ENCODE measurements around the gene RNFT1.
A peak's percentile ranks its signal among the peaks of the same experiment; 100 is the strongest.
"Not testable (repeated sequence)": the region's sequence is repeated elsewhere in the genome, so short reads cannot be mapped to it uniquely, and the experiment has no call there.

Gene RNFT1, protein sequence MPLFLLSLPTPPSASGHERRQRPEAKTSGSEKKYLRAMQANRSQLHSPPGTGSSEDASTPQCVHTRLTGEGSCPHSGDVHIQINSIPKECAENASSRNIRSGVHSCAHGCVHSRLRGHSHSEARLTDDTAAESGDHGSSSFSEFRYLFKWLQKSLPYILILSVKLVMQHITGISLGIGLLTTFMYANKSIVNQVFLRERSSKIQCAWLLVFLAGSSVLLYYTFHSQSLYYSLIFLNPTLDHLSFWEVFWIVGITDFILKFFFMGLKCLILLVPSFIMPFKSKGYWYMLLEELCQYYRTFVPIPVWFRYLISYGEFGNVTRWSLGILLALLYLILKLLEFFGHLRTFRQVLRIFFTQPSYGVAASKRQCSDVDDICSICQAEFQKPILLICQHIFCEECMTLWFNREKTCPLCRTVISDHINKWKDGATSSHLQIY

DNA sequence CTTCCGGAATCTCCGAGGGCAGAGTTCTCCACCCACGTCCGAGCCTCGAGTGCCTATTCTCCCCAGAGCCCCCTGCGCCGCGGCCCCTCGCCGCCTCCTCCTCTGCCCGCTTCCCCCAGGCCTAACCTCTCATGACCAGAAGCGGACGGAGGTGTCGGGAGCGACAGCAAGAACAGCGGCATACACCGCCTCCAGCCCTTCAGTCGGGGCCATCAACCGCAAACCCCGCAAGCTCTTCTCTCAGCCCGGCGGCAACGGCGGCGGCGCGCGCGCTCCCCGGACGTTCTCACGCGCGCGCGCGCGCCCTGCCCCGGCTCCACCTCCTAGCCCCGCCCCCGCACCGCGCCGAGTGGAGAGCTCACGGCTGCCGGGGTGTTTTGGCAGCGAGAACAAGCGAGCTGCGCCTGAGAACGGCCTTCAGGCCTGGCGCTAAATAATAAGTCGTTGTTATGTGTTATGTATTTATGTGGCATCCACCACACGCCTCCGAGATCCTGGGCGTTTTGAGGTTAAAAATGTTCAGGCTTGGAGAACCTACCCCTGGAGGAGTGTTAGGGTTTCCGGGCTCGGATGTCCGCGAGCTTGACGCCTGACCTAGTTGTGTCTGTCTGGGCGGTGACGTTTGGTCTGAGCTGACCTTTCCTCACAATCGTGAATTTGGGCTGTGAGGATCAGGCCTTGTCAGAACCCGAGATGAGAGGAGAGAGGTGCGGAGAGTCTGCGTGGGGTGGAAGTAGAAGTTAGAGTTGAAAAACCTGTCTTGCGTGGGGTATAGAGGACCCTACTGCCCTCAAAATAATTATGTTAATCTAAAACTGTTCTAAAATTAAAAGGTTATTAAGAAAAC lies at the start of gene RNFT1:
TSS of gene RNFT1 (minus strand) at position 259 of the 847 bp plus-strand sequence. CDS start at position 182, 77 bp downstream.
- peak; percentile 83 to 89 for DNase-seq (ENCODE audit: low read depth in 2 of 2, low spot score in 1 of 2)

DNA sequence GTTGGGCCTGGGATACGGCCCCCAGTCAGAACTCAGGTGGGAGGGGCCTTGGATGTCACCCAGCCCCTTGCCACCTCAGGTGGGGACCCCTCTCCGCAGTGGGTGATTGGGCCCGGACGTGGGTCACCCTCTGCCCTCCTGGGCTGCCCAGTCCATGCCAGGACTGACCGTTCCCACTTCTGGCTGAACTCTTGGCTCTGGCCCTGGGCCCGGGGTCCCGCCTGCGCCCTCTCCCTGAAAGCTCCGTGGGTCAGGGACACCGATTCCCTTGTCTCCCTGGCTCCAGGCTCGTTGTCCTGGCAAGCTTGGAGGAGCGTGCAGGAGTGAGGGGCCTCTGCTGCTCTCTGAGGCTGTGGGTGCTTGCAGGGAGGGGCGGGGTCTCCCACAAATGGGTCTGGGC lies 44.8 kb upstream of the RNFT1 start:
- DNase-seq (ENCODE audit: low read depth in 2 of 2, low spot score in 1 of 2) = not testable (repeated sequence)

GRCh38 chr17:60008377-60008776 lies 43.8 kb upstream of the RNFT1 start:
- not testable (repeated sequence) for DNase-seq (ENCODE audit: low read depth in 2 of 2, low spot score in 1 of 2)

- DNase-seq (ENCODE audit: low read depth in 2 of 2, low spot score in 1 of 2) = no peak
Observed at GRCh38 chr17:60006160-60006559, 41.6 kb upstream of the RNFT1 start.

GRCh38 chr17:60004561-60004960 lies 40.0 kb upstream of the RNFT1 start:
- DNase-seq (ENCODE audit: low read depth in 2 of 2, low spot score in 1 of 2) = not testable (repeated sequence)

DNA sequence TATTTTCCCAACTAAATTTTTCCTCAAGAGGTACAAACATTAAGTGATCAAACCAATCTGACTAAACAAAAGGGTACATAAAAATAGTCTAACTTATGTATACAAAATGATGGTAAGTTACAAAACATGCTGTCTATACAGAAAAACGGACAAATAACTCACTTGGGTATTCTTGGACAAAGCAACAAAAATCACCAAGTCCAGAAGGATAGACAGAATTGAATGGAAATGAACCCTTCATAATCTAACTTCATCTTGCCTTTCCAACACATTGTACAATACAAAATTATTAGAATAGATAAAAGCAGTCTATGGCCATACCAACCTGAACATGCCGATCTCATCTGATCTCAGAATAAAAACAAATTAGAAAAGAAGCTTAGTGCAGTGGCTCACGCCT lies 37.9 kb upstream of the RNFT1 start:
- DNase-seq (ENCODE audit: low read depth in 2 of 2, low spot score in 1 of 2) = not testable (repeated sequence)

GRCh38 chr17:59996608-59997007 lies 32.1 kb upstream of the RNFT1 start:
- not testable (repeated sequence) for DNase-seq (ENCODE audit: low read depth in 2 of 2, low spot score in 1 of 2)

DNA sequence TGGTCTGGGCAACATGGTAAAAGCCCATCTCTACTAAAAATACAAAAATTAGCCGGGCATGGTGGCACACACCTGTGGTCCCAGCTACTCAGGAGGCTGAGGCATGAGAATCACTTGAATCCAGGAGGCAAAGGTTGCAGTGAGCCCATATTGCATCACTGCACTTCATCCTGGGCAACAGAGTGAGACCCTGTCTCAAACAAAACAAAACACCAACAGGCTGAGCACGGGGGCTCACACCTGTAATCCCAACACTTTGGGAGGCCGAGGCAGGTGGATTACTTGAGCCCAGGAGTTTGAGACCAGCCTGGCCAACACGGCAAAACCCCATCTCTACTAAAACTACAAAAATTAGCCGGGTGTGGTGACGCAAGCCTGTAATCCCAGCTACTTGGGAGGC lies 10.6 kb upstream of the RNFT1 start:
- not testable (repeated sequence) for DNase-seq (ENCODE audit: low read depth in 2 of 2, low spot score in 1 of 2)

- not testable (repeated sequence) for DNase-seq (ENCODE audit: low read depth in 2 of 2, low spot score in 1 of 2)
Observed at GRCh38 chr17:59973483-59973882, 8.9 kb upstream of the RNFT1 start.

- no peak for DNase-seq (ENCODE audit: low read depth in 2 of 2, low spot score in 1 of 2)
Observed at GRCh38 chr17:59972778-59973177, 8.2 kb upstream of the RNFT1 start.

DNA sequence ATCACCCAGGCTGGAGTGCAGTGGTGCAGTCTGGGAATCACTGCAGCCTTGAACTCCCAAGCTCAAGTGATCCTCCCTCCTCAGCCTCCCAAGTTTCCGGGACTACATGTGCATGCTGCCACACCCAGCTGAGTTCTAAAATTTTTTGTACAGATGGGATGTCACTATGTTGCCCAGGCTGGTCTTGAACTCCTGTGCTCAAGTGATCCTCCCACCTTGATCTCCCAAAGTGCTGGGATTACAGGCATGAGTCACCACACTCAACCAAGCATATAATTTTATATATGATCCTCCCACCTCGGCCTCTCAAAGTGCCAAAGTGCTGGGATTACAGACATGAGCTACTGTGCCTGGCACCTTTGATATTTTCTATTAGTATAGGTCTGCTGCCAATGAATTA lies 7.2 kb upstream of the RNFT1 start:
- not testable (repeated sequence) for DNase-seq (ENCODE audit: low read depth in 2 of 2, low spot score in 1 of 2)

GRCh38 chr17:59963738-59964481 lies 630 bp downstream of the RNFT1 start:
- DNase-seq (ENCODE audit: low read depth in 2 of 2, low spot score in 1 of 2) = peak; percentile 13 to 18

DNA sequence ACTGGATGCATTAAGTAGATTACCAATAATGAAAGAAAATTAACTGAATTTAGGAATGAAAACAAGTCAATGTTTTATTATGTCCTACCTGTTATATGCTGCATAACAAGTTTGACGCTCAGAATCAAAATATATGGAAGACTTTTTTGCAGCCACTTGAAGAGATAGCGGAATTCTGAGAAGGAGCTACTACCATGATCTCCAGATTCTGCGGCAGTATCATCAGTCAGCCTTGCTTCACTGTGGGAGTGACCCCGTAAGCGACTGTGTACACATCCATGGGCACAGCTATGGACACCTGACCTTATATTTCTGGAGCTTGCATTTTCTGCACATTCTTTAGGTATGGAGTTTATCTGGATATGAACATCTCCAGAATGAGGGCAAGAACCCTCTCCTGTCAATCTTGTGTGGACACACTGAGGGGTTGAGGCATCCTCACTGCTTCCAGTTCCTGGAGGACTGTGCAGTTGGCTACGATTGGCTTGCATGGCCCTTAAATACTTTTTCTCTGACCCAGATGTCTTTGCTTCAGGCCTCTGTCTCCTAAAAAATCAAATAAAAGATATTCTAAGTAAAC lies 1.7 kb downstream of the RNFT1 start:
- no peak for DNase-seq (ENCODE audit: low read depth in 2 of 2, low spot score in 1 of 2)

DNA sequence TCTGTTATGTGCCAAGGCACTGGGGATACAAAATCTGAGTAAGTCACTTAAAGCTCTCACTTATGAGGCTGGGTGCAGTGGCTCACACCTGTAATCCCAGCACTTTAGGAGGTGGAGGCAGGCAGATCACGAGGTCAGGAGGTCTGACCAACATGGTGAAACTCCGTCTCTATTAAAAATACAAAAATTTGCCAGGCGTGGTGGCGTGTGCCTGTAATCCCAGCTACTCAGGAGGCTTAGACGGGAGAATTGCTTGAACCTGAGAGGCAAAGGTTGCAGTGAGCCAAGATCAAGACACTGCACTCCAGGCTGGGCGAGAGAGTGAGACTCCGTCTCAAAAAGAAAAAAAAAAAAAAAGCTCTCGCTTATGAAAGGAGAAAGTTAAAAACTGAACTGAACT lies 5.0 kb downstream of the RNFT1 start:
- DNase-seq (ENCODE audit: low read depth in 2 of 2, low spot score in 1 of 2) = not testable (repeated sequence)

DNA sequence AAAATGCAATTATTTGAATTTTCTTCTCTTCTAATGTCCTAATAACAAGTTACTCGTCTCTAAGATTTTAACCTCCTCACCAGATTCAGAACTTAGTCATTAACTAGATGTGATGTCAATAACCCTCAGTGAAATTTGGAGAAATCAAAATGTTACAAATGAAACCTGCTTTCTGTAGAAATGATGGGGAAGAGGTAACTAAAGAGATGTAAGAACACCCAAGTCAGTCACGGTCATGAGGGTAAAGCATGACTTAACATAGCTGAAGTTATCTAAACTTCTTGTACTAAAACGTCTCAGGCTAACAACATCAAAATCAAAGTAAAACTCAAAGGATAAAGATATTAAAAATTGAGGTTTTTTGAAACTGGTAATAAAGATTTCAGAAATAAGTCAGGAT lies 9.7 kb downstream of the RNFT1 start:
- no peak for DNase-seq (ENCODE audit: low read depth in 2 of 2, low spot score in 1 of 2)

DNA sequence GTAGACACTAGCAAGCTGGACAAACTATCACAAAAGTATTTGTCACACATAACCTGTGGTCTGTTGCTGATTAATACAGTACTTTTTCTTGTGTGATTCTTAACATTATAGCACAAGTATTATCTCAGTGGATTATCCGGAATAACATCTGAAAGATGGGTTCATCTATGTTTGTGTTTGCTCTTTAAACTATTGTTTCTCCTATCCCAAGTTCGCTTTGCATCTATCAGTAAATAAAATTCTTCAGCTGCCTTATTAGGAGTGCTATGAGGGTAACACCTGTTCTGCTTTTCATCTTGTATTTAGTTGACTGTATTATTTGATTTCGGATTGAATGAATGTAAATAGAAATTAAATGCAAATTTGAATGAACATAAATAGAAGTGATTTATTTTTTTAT lies 14.5 kb downstream of the RNFT1 start:
- no peak for DNase-seq (ENCODE audit: low read depth in 2 of 2, low spot score in 1 of 2)

- DNase-seq (ENCODE audit: low read depth in 2 of 2, low spot score in 1 of 2) = not testable (repeated sequence)
Observed at GRCh38 chr17:59947310-59947709, 17.2 kb downstream of the RNFT1 start.

DNA sequence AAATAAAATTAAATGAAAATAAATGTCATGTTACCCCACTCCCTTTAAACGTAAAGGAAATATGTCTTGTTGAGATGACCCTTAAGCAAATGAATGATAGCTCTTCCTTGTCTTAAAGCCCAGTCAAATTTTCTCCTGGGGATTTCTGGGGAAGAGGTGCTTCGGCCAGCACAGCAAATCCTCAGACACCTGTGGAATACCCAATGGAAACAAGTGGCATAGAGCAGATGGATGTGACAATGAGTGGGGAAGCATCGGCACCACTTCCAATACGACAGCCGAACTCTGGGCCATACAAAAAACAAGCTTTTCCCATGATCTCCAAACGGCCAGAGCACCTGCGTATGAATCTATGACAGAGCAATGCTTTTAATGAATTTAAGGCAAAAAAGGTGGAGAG lies 18.1 kb downstream of the RNFT1 start:
- DNase-seq (ENCODE audit: low read depth in 2 of 2, low spot score in 1 of 2) = not testable (repeated sequence)

- no peak for DNase-seq (ENCODE audit: low read depth in 2 of 2, low spot score in 1 of 2)
Observed at GRCh38 chr17:59941131-59941530, 23.4 kb downstream of the RNFT1 start.

DNA sequence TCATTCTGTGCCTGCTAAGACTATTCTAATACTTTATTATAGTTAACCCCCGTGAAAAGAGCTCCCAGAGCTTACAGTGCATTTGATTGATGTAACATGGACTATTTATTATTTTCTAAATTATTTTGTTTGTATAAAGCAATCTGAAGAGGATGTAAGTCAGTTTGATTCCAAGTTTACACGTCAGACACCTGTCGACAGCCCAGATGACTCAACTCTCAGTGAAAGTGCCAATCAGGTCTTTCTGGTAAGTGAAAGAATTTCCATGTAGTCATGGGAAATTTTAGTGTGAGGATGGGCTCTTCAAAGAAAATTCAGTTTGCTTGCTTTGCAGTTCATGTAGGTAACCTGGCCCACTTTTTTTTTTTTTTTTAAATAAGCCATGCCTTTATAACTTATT lies 23.8 kb downstream of the RNFT1 start:
- DNase-seq (ENCODE audit: low read depth in 2 of 2, low spot score in 1 of 2) = not testable (repeated sequence)

GRCh38 chr17:59933317-59933716 lies 31.2 kb downstream of the RNFT1 start:
- not testable (repeated sequence) for DNase-seq (ENCODE audit: low read depth in 2 of 2, low spot score in 1 of 2)
